Thyroid gland (tissue), 4 donors: Measurements from ENCODE around the gene ALKBH5. TPM values are rescaled to one million over a fixed set of nuclear protein-coding genes. Genes with fewer than 3 reads are reported as not detected.
A peak's percentile ranks its signal among the peaks of the same experiment; 100 is the strongest.

Experiments
- DNase-seq, 2 donors: peaks; one replicate each; pipeline ENCODE4 v3.0.0-alpha.2; 2019
- H3K27ac ChIP-seq, 3 donors: fragments of 200-600 bp; sonication (generic); 1 replicate in 2 of 3; 2 replicates in 1 of 3; pipeline ENCODE4 v1.5.1; 2016 to 2019; ENCODE audit warnings: mild to moderate bottlenecking in 1 of 3, moderate library complexity in 1 of 3
- H3K27me3 ChIP-seq: fragments of 200-600 bp; sonication (generic); one replicate; pipeline ENCODE4 v1.5.1; 2019
- H3K36me3 ChIP-seq, 2 donors: fragments of 200-600 bp; sonication (generic); one replicate each; pipeline ENCODE4 v1.5.1; 2016 to 2019
- H3K4me1 ChIP-seq, 2 donors: fragments of 200-600 bp; sonication (generic); one replicate each; pipeline ENCODE4 v1.5.1; 2017 to 2019
- H3K4me3 ChIP-seq, 3 donors: fragments of 200-600 bp; sonication (generic); replicated peaks in 1 of 3; 1 replicate in 2 of 3; 2 replicates in 1 of 3; pipeline ENCODE4 v1.5.1; 2016; ENCODE audit warnings: mild to moderate bottlenecking in 1 of 3
- H3K9me3 ChIP-seq: fragments of 200-600 bp; sonication (generic); one replicate; pipeline ENCODE4 v1.5.1; 2017
- POLR2A ChIP-seq, 2 donors: fragments of 450-650 bp; IDR thresholded peaks; one replicate each; pipeline ENCODE4 v1.6.1; 2017; ENCODE audit warnings: antibody characterized with exemption in 2 of 2, mild to moderate bottlenecking in 2 of 2, moderate library complexity in 1 of 2
- WGBS, 2 donors: methylation state at CpG; one replicate each; pipeline ENCODE4 v1.1.5; 2017; 5-methylcytosine and 5-hydroxymethylcytosine counted together
- intact Hi-C: fragments of 100-400 bp; cut with DNase I; formaldehyde crosslinking; loops from one replicate; pipeline ENCODE4 v1.15.1; 2023
- total RNA-seq, 4 donors: library from RNA; depleted of rRNA; stranded (reverse); fragments of >200 nt; gene quantifications; one replicate each; pipeline ENCODE4 v1.2.3, GENCODE V29; 2016
- TF ChIP-seq, protein P1 (sequence below), 6 experiments: fragments of 200-600 bp in 3 of 6; fragments of 450-650 bp in 3 of 6; sonication (generic) in 3 of 6; IDR thresholded peaks; one replicate each; pipeline ENCODE4 v1.5.1; 2016 to 2019; ENCODE audit warnings: antibody characterized with exemption in 6 of 6, mild to moderate bottlenecking in 2 of 6, inconsistent platforms in 1 of 6, moderate library complexity in 1 of 6

Gene ALKBH5
- total RNA-seq, 4 donors from 2014 or later: 123 to 169 (median 159) TPM

GRCh38 chr17:18182978-18183333, 672 bp upstream of the ALKBH5 start:
- Histone ChIP-seq H3K4me3 (peak overlapping the region; percentile 13 to 97 (median 50)), H3K9me3 (no peaks in the 10 kb centered on the region), H3K27ac (peak overlapping the region; percentile 97 to 99 (median 99)), H3K36me3 (no peaks in the 10 kb centered on the region), H3K4me1 (peaks cover 35 to 37% of the 10 kb centered on the region in 2 donors), H3K27me3 (no peaks in the 10 kb centered on the region)
- TF ChIP-seq, protein P1, sequence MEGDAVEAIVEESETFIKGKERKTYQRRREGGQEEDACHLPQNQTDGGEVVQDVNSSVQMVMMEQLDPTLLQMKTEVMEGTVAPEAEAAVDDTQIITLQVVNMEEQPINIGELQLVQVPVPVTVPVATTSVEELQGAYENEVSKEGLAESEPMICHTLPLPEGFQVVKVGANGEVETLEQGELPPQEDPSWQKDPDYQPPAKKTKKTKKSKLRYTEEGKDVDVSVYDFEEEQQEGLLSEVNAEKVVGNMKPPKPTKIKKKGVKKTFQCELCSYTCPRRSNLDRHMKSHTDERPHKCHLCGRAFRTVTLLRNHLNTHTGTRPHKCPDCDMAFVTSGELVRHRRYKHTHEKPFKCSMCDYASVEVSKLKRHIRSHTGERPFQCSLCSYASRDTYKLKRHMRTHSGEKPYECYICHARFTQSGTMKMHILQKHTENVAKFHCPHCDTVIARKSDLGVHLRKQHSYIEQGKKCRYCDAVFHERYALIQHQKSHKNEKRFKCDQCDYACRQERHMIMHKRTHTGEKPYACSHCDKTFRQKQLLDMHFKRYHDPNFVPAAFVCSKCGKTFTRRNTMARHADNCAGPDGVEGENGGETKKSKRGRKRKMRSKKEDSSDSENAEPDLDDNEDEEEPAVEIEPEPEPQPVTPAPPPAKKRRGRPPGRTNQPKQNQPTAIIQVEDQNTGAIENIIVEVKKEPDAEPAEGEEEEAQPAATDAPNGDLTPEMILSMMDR (IDR thresholded peaks at IDR 0.05): peak in 1 of 6 experiments; percentile 12
- TF ChIP-seq POLR2A (IDR thresholded peaks at IDR 0.05): no peak
- peak; percentile 82 to 87 for DNase-seq
- WGBS, 2 donors: 0 to 1% methylated on average over 8 to 18 of the region's 33 CpGs
- intact Hi-C loops: no loop called here

- intact Hi-C loops: no loop called here
- no peaks in the 10 kb centered on the region for H3K27me3 ChIP-seq
- TF ChIP-seq, protein P1 (IDR thresholded peaks at IDR 0.05): no peak
- TF ChIP-seq POLR2A (IDR thresholded peaks at IDR 0.05): no peak
- H3K9me3 ChIP-seq: no peaks in the 10 kb centered on the region
- peaks cover 49 to 51% of the 10 kb centered on the region in 2 donors for H3K4me1 ChIP-seq
- WGBS, 2 donors: 1% methylated on average over 17 to 41 of the region's 92 CpGs
- DNase-seq: peak; percentile 39 to 41
- no peaks in the 10 kb centered on the region for H3K36me3 ChIP-seq
- peak overlapping the region; percentile 73 to 97 (median 80) for H3K4me3 ChIP-seq
- H3K27ac ChIP-seq: peak overlapping the region; percentile 97 to 99 (median 99)
These were observed 759 bp downstream of the ALKBH5 start for GRCh38 chr17:18184143-18185031.

GRCh38 chr17:18185391-18185790, 1.8 kb downstream of the ALKBH5 start:
- 11 to 13% methylated on average over 3 of the region's 3 CpGs for WGBS, 2 donors
- peak; percentile 23 to 27 for DNase-seq
- intact Hi-C loops: no loop called here
- no peaks in the 10 kb centered on the region for H3K27me3 ChIP-seq
- no peak for TF ChIP-seq POLR2A (IDR thresholded peaks at IDR 0.05)
- H3K4me3 ChIP-seq: peak overlapping the region in 2 of 3 donors; percentile 80 to 97
- no peaks in the 10 kb centered on the region for H3K9me3 ChIP-seq
- H3K4me1 ChIP-seq: peaks cover 59 to 62% of the 10 kb centered on the region in 2 donors
- no peaks in the 10 kb centered on the region for H3K36me3 ChIP-seq
- peak overlapping the region in 2 of 3 donors; percentile 50 to 97 for H3K27ac ChIP-seq

- intact Hi-C loops: no loop called here
- no peak for TF ChIP-seq POLR2A (IDR thresholded peaks at IDR 0.05)
- Histone ChIP-seq H3K27ac (peak overlapping the region in 2 of 3 donors; percentile 50 to 97), H3K4me3 (peak overlapping the region; percentile 4 to 97 (median 6)), H3K4me1 (peaks cover 65 to 68% of the 10 kb centered on the region in 2 donors), H3K9me3 (no peaks in the 10 kb centered on the region), H3K27me3 (no peaks in the 10 kb centered on the region), H3K36me3 (no peaks in the 10 kb centered on the region)
- DNase-seq: no peak
- WGBS, 2 donors: 46 to 49% methylated on average over 10 of the region's 10 CpGs
These were observed 2.4 kb downstream of the ALKBH5 start for GRCh38 chr17:18185832-18186626.

- TF ChIP-seq POLR2A (IDR thresholded peaks at IDR 0.05): no peak
- TF ChIP-seq, protein P1 (IDR thresholded peaks at IDR 0.05): no peak
- intact Hi-C loops: no loop called here
- H3K4me3 ChIP-seq: peak overlapping the region; percentile 4 to 97 (median 12)
- H3K27ac ChIP-seq: peak overlapping the region; percentile 17 to 97 (median 50)
- no peak for DNase-seq
- no peaks in the 10 kb centered on the region for H3K36me3 ChIP-seq
- no peaks in the 10 kb centered on the region for H3K27me3 ChIP-seq
- no peaks in the 10 kb centered on the region for H3K9me3 ChIP-seq
- H3K4me1 ChIP-seq: peaks cover 71 to 74% of the 10 kb centered on the region in 2 donors
- WGBS, 2 donors: 30 to 47% methylated on average over 1 of the region's 1 CpG
These were observed 3.0 kb downstream of the ALKBH5 start for GRCh38 chr17:18186627-18186982.
